Measurements from ENCODE around the gene PYDC2.

Gene PYDC2

DNA sequence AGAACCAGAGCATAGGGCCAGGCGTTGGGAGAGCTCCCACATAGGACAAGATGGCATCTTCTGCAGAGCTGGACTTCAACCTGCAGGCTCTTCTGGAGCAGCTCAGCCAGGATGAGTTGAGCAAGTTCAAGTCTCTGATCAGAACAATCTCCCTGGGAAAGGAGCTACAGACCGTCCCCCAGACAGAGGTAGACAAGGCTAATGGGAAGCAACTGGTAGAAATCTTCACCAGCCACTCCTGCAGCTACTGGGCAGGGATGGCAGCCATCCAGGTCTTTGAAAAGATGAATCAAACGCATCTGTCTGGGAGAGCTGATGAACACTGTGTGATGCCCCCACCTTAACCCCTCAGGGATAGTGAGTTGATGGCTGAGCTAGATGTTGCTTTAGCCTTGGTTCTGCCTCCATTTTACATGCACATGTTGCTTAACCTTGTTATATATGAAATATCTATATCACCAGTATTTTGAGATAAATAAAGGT lies at the start of gene PYDC2:
Gene PYDC2, plus strand, starts transcription at position 51 of the 483 bp plus-strand sequence. Its CDS starts 0 bp downstream, at position 51.
- DNase-seq = no peak

DNA sequence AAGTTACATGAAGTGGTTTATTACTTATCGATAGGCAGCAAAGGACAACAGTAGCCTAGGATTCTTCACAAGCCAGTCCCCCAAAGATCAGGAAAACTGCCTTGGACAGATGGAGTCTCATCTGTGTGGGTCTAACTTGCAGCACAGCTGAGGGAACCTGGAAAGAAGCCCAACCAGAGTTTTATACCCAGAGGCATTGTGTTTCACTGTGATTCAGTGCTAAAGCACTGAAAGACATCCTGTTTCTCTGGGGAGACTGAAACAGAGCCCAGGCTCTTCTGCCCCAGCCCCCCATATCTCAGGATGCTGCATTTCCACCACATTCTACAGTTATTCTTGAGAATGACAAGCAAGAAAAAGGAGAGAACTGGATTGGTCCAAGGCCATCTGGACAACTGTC lies 48.2 kb upstream of the PYDC2 start:
- DNase-seq = no peak

DNA sequence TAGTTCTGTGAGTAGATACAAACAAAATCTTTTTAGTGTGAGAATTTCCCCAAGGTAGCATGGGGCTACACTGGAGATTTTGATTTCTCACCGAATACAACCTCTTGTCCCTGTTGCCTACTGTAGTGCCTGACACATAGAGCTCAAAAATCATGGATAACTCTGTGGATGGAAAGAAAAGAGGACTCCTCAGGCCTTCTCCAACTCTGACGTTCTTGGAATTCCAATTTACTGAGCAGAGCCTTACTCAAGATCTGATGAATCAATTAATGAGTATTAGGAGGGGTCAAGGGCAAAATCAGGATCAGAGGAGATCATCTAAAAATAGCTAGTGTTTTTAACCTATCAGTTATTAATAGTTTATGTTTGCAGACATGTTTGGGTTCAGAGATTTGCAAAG lies 46.7 kb upstream of the PYDC2 start:
- DNase-seq = no peak

DNA sequence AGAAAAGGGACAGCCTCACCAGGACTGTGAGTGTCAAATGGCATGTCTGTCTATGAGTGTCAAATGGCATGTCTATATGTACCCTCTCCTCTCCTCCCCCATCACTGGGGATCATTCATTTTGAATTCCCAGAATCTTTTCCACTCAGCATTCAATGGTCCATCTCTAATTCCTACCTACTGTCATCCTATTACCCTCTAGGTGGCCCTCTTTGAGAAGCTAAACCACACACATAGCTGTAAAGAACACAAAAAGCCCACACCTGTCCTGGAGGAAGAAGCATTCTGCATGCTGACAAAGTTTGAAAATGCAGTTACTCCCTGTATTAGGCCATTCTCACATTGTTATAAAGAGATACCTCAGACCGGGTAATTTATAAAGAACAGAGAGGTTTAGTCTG lies 46.2 kb upstream of the PYDC2 start:
- DNase-seq = no peak

DNA sequence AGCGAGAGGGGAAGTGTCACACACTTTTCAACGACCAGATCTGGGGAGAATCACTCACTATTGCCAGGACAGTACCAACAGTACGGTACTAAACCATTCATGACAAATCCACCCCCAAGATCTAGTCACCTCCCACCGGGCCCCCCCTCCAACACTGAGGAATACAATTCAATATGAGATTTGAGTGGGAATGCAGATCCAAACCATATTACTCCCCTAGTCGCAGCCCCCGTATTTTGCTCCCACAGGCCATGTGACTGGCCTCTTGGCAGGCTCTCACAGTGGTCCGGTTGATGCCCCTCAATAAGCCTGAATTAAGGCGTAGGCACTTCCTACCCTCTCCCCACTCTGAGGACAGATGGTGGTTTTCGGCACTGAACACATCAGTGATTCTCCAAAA lies 45.4 kb upstream of the PYDC2 start:
- DNase-seq = no peak

DNA sequence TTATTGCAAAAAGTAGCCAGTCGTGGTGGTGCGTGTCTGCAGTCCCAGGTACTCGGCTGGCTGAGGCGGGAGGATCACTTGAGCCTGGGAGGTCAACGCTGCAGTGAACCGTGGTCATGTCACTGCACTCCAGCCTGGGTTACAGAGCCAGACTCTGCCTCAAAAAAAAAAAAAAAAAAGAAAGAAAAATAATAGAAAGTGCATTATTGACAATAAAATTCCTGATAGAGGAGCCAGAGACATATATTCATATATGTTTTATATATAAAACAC lies 43.6 kb upstream of the PYDC2 start:
- no peak for DNase-seq

DNA sequence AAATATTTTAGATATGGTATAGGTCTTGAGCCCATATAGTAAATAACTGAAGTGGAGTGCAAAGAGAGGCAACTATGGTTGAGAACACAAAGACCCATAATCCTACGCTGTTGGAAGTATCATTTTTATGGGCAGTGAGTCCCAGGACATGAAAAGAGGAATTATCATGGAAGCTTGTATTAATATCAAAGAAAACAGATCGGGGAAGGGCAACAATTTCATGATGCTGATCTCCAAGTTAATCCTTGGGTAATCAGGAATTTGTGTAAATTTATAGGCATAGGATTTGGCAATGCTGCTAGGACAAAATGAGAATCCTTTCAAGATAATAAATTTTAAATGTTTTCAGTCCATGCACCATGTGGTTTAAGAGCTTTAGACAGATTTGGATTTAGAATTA lies 40.2 kb upstream of the PYDC2 start:
- DNase-seq = no peak

GRCh38 chr3:191424881-191425280 lies 36.1 kb upstream of the PYDC2 start:
- DNase-seq = no peak

- no peak for DNase-seq
Observed at GRCh38 chr3:191425322-191425734, 35.6 kb upstream of the PYDC2 start.

GRCh38 chr3:191426311-191426710 lies 34.7 kb upstream of the PYDC2 start:
- DNase-seq = no peak

DNA sequence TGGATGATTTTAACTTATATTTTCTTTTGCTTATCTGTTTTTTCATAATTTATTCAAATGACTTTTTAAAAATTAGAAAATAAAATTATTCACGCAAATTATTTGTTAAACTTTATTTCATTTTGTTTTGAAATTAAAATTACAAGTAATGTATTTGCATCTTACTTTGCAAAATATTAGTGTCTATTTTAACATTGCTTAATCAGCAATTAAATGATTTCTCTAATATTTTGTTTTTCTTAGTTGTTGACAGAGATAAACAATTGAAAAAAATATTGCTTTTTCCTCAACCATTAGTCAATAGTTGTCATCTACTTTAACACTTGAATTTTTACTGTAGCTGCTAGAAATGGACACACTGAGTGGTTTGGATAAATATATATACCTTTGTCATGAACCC lies 32.8 kb upstream of the PYDC2 start:
- DNase-seq = no peak

DNA sequence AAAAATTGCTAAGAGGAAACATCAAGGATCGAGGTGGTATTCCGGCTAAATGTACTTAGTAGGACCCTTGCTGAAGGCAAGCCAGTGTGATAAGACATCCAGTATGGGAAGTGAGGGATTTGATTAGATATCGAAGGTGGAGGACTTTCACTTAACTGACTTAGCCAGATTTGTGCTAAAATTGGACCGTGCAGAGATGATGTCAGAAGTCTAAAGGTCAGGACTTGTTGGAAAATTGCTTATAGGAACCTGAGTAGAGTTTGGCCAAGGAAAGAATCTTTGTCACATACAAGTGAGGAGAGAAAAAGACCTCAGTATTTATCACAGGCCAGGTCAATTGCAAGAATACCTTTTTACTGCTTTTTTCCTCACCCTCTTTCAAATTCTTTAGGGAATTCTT lies 30.9 kb upstream of the PYDC2 start:
- no peak for DNase-seq

DNA sequence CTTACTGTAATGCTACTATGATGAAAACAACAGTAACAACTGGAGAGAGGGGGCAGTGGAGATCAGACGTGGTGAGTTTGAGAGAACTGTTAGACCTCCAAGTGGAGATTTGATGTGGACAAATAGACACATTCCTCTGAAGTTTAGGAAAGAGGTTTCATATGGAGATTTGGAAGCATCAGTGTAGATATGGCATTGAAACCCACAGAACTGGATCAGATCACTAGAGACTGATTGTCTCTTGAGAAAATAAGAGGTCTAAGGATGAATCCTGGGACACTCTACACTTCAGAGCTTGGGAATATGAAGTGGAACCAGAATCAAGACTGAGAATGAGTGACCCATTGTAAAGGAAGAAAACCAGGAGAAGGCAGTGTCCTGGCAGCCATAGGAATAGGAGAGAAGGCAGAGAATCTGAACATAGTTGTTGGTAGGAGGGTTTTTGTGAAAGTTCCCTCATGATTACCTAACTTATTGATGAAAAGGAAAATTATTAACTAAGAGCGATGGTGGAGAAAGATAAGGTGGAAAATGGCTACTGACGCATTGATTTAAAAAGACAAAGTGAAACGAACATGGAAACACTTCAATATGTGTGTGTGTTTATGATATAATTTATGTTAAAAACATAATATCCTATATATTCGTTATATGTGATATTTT lies 29.7 kb upstream of the PYDC2 start:
- DNase-seq = no peak

DNA sequence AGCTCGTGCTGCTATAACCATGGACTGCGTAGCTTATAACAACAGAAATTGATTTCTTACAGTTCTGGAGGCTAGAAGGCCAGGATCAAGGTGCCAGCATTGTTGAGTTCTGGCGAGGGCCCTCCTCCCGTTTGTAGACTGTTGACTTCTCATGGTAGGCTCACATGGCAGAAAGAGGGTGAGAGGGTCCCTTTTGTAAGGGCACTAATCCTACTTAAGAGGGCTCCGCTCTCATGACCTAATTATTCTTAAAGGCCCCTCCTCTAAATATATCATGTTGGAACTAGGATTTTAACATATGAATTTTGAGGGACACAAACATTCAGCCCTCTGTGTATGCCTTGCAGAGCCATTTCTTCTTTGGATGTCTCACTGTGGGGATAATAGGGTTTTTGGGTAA lies 28.8 kb upstream of the PYDC2 start:
- no peak for DNase-seq

DNA sequence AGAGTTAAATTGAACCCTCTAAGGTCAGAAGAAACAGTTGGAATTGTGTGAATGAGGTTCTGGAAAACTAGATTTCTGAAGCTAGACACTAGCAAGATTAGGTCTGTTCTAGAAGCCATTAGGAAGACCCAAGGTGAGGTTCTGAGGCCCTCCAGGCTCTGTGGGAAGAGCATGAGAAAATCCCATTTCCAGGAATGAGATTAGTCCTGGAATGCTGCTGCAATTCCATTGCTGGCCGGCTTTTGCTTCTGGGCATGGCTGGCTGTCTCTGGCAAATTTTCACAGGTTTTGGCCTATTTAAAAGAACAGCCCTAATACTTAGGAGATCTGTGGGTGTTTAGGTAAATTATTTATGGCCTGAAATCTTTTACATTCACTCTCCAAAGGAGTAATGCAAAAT lies 26.9 kb upstream of the PYDC2 start:
- DNase-seq = no peak

- no peak for DNase-seq
Observed at GRCh38 chr3:191435981-191436380, 25.0 kb upstream of the PYDC2 start.

- no peak for DNase-seq
Observed at GRCh38 chr3:191438150-191438814, 22.7 kb upstream of the PYDC2 start.

DNA sequence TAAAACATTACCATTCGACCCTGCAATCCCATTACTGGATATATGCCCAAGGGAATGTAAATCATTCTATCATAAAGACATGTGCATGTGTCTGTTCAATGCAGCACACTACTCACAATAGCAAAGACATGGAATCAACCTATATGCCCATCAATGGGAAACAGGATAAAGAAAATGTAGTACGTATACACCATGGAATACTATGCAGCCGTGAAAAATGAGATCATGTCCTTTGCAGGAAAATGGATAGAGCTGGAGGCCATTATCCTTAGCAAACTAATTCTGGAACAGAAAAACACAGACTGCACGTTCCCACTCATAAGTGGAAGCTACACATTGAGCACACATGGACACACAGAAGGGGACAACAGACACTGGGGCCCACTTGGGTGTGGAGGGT lies 20.4 kb upstream of the PYDC2 start:
- DNase-seq = no peak

GRCh38 chr3:191441687-191442086 lies 19.3 kb upstream of the PYDC2 start:
- no peak for DNase-seq

DNA sequence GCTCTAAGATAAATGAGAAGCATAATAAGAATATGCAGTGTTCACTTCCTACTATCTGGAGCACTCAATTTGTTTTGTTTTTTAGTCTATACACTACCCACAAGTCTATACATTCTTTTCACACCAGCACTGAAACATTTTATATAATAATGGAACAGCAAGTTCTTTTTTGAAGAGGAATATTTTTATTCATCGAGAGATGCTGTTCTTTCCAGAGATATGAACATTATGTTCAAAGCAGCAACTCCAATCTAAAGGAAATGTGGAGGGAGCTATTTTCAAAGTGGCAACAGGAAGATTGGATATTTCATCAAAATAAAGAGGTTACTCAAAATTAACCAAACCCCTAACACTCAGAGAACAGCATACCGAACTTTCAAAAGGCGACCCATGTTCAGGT lies 16.4 kb upstream of the PYDC2 start:
- DNase-seq = no peak

- DNase-seq = no peak
Observed at GRCh38 chr3:191449256-191449655, 11.7 kb upstream of the PYDC2 start.

DNA sequence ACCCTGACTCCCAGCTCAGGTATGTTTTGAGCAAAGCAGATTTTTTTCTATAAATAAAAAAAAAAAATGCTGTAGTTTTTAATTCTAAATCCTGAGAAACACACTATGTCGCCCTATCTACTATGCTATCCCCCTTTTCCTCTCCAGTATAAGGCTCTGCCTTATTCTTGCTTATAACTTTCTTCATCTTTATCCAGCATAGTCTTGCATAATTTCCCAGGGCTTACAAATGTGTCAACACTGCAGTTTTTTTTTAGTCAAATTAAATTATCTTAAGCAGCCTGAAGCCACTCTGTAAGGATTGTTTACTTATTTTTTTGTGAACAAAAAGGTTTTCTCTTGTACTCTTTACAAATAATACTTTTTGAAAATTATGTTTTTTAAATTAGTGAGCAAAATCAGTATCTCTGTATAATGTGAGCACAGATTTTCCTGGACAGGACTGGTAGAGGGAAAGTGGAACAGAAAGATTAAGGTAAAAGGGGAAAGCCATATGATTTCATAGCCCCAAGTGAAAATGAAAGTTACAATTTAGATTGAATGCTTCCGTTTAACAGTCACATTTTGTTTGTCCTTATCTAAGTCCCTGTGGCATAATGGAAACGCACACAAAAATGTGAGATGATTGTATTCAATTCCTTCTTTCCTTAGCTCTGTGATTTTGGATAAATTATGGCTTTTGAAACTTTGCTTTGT lies 5.6 kb upstream of the PYDC2 start:
- no peak for DNase-seq

- DNase-seq = no peak
Observed at GRCh38 chr3:191460360-191460759, 603 bp upstream of the PYDC2 start.

DNA sequence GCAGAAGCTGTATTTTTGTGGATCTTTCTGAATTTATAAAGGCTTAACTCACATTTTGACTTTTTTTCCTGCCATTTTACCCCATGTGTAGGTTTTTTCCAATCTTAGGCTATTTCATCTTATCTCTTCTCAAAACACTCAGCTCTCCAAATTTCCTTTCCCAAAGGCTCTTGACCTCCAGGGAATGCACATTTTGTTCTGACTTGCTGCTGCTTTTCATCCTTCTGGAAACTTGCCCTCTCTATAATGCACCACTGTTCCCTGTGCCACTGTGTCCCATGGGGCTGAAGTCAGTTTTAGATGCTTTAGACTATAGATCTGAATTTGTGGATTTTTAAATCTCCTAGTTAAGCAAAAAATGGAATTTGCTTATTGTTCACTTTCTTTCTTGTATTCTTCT lies 9.1 kb downstream of the PYDC2 start:
- DNase-seq = no peak

GRCh38 chr3:191470545-191470944 lies 9.6 kb downstream of the PYDC2 start:
- no peak for DNase-seq
